HL-60 (cell line): ENCODE data around the gene COPS6.

Experiments used
- GABPA ChIP-seq: IDR thresholded peaks from 2 replicates; pipeline ENCODE4 v1.6.1; 2012; ENCODE audit warnings: low read depth
- POLR2AphosphoS5 ChIP-seq: IDR thresholded peaks from 2 replicates; pipeline ENCODE4 v1.6.1; 2012; ENCODE audit warnings: low read depth
- TF ChIP-seq, protein P1 (sequence below): IDR thresholded peaks from one replicate; pipeline ENCODE4 v1.5.1; 2011; ENCODE audit warnings: low read length, control low read depth, inconsistent platforms; ENCODE audit not compliant: insufficient read depth
- TF ChIP-seq, protein P2 (sequence below): IDR thresholded peaks from 2 replicates; pipeline ENCODE4 v1.6.1; 2012; ENCODE audit warnings: low read depth; ENCODE audit not compliant: insufficient replicate concordance

DNA sequence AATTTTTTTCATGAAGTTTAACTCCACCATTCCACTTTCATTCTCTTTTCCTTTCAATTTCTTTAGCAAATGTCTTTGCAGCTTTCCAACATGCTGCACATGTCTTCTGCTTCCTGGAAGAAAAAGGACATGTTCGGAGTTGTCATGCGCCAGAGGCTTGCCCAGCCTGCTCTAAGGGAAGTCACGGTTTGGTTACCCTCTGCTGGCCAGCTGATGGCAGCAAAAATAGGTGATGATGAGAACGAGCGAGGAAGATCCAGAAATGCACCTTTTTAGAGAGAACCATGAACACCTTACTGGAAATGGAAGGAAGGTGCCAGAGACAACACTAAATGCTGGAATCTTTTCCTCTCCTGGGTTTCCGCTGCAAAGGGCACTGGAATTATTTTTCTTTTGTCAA, 44.1 kb upstream of the COPS6 start:
- TF ChIP-seq, protein P1, sequence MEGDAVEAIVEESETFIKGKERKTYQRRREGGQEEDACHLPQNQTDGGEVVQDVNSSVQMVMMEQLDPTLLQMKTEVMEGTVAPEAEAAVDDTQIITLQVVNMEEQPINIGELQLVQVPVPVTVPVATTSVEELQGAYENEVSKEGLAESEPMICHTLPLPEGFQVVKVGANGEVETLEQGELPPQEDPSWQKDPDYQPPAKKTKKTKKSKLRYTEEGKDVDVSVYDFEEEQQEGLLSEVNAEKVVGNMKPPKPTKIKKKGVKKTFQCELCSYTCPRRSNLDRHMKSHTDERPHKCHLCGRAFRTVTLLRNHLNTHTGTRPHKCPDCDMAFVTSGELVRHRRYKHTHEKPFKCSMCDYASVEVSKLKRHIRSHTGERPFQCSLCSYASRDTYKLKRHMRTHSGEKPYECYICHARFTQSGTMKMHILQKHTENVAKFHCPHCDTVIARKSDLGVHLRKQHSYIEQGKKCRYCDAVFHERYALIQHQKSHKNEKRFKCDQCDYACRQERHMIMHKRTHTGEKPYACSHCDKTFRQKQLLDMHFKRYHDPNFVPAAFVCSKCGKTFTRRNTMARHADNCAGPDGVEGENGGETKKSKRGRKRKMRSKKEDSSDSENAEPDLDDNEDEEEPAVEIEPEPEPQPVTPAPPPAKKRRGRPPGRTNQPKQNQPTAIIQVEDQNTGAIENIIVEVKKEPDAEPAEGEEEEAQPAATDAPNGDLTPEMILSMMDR: no peak
- TF ChIP-seq POLR2AphosphoS5 (no peak), GABPA (no peak)
- TF ChIP-seq, protein P2, sequence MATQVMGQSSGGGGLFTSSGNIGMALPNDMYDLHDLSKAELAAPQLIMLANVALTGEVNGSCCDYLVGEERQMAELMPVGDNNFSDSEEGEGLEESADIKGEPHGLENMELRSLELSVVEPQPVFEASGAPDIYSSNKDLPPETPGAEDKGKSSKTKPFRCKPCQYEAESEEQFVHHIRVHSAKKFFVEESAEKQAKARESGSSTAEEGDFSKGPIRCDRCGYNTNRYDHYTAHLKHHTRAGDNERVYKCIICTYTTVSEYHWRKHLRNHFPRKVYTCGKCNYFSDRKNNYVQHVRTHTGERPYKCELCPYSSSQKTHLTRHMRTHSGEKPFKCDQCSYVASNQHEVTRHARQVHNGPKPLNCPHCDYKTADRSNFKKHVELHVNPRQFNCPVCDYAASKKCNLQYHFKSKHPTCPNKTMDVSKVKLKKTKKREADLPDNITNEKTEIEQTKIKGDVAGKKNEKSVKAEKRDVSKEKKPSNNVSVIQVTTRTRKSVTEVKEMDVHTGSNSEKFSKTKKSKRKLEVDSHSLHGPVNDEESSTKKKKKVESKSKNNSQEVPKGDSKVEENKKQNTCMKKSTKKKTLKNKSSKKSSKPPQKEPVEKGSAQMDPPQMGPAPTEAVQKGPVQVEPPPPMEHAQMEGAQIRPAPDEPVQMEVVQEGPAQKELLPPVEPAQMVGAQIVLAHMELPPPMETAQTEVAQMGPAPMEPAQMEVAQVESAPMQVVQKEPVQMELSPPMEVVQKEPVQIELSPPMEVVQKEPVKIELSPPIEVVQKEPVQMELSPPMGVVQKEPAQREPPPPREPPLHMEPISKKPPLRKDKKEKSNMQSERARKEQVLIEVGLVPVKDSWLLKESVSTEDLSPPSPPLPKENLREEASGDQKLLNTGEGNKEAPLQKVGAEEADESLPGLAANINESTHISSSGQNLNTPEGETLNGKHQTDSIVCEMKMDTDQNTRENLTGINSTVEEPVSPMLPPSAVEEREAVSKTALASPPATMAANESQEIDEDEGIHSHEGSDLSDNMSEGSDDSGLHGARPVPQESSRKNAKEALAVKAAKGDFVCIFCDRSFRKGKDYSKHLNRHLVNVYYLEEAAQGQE: no peak
